Activated B cell treated with CpG ODN at 0.5 μM for 24 hours (primary cell): Measurements from ENCODE around the gene CSF1R. TPM values are rescaled to one million over a fixed set of nuclear protein-coding genes. Genes with fewer than 3 reads are reported as not detected.

ENCODE experiments used
- ATAC-seq: fragments of 200-7000 bp; cut with Tn5 transposase; one replicate; pipeline ENCODE4 v1.10.0; 2021; ENCODE audit warnings: low read depth, mild to moderate bottlenecking, moderate library complexity
- CTCF ChIA-PET: fragments of 350-600 bp; sonication (Branson Sonifier 250); formaldehyde crosslinking; loops from one replicate; lab custom pipeline; 2021; ENCODE audit warnings: antibody characterized with exemption; lab: Charles Lee
- POLR2A ChIA-PET: fragments of 350-600 bp; sonication (Branson Sonifier 250); formaldehyde crosslinking; loops from one replicate; lab custom pipeline; 2021; ENCODE audit warnings: antibody characterized with exemption; lab: Charles Lee
- DNase-seq: peaks from one replicate; pipeline ENCODE4 v3.0.0; 2022
- H3K27ac Mint-ChIP-seq: one replicate; pipeline ENCODE4 v1.8.0; 2020; ENCODE audit warnings: mixed read lengths
- H3K27me3 Mint-ChIP-seq: one replicate; pipeline ENCODE4 v1.8.0; 2021; ENCODE audit warnings: mixed read lengths
- H3K36me3 Mint-ChIP-seq: one replicate; pipeline ENCODE4 v1.8.0; 2021; ENCODE audit warnings: low read depth, mixed read lengths
- H3K4me1 Mint-ChIP-seq: one replicate; pipeline ENCODE4 v1.8.0; 2021; ENCODE audit warnings: mixed read lengths
- H3K4me3 Mint-ChIP-seq: one replicate; pipeline ENCODE4 v1.8.0; 2020; ENCODE audit warnings: mild to moderate bottlenecking, mixed read lengths
- H3K9me3 Mint-ChIP-seq: one replicate; pipeline ENCODE4 v1.8.0; 2020; ENCODE audit warnings: mixed read lengths
- CTCF ChIP-seq: fragments of 200-600 bp; IDR thresholded peaks from one replicate; pipeline ENCODE4 v1.8.0; 2022; ENCODE audit warnings: antibody characterized with exemption, mild to moderate bottlenecking
- intact Hi-C: fragments of 100-400 bp; cut with micrococcal nuclease; formaldehyde crosslinking; loops from one replicate; pipeline ENCODE4 v1.15.1; 2024
- total RNA-seq: library from RNA; stranded (reverse); gene quantifications from 2 replicates; pipeline ENCODE4 v1.2.3, GENCODE V29; 2022

CSF1R gene
- total RNA-seq, 1 donor from 2014 or later: 0.44 TPM

DNA sequence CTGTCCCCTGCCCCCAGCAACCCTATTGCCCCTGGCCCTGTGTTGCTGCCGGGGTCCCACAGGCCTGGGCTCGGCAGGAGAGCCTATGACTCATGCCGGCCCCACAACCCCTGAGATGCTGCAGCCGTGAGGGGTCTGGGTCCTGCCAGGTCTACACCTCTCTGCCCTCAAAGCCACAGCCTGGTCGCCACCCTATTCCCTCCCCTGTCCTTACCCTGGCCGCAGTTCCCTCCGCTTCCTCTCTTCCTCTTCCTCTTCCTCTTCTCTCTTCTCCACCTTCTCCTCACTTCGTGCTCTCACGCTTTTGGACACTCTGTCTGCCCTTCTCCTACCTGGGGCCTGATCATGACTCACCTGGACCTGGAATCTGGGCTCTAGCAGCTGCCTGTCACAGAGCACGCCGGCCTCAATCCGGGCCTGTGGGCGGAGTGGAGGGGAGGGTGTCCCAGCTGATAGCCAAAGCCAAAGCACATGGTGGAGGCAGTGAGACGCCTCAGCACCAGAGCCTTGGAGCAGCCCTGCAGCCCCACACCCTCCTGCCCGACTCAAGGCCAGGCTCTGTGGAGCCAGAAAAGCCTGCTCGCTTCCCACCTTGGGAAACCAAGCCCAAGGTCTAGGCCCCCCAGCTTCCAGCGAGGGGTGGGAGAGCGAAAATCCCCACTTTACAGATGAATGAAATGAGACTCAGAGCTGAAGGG, 26.8 kb upstream of the CSF1R start:
- Mint-ChIP-seq H3K9me3 (no peaks in the 10 kb centered on the region), H3K27ac (no peak overlapping the region), H3K4me1 (no peaks in the 10 kb centered on the region), H3K27me3 (peaks cover 4% of the 10 kb centered on the region), H3K4me3 (no peak overlapping the region), H3K36me3 (no peaks in the 10 kb centered on the region)
- intact Hi-C loops: no loop called here
- CTCF ChIA-PET: no interaction called here
- ATAC-seq (no peak), DNase-seq (no peak)
- POLR2A ChIA-PET: no interaction called here
- TF ChIP-seq CTCF: no peak

DNA sequence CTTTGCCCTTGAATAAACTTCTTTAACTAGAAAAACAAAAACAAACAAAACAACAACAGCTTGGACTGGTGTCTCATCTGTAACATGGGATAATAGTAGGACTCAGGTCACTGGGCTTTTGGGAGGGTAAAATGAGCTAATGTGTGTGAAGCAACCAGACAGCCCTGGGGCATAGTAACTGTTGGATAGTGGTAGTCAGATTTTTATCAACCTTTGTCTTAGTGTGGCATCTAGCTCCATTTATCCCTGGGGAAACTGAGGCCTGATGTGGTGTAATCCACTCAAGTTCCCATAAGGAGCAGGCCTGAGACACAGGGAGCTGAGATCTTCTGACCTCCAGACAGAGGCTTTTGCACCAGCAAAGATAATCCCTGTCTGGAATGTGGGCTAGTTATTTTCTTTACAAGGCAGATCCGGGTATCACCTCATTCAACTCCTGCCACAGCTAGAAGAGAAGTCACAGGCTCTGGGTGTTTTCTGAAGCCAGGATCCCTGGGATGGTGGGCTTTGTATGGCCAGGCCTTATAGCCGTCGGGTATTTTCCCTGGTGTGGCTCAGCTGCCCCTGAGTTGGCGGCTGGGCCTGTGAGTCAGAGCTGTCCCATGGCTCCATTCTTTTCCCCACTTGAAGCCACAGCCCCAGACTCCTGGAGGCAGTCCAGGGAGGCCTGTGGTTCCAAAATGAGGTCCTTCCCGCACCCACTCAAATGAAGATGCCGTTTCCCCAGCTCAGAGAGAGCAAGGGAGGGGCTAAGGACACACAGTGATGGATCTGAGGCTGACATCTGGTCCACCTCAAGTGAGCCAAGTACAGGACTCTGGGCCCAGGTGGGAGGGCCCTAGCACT, 26.1 kb upstream of the CSF1R start:
- intact Hi-C loops: no loop called here
- no peak overlapping the region for H3K27ac Mint-ChIP-seq

GRCh38 chr5:150111122-150111521, 24.8 kb upstream of the CSF1R start:
- Mint-ChIP-seq H3K4me1 (no peaks in the 10 kb centered on the region), H3K4me3 (no peak overlapping the region), H3K27me3 (peaks cover 4% of the 10 kb centered on the region), H3K36me3 (no peaks in the 10 kb centered on the region), H3K27ac (no peak overlapping the region), H3K9me3 (no peaks in the 10 kb centered on the region)
- CTCF ChIA-PET: no interaction called here
- TF ChIP-seq CTCF: no peak
- no peak for ATAC-seq
- DNase-seq: no peak
- POLR2A ChIA-PET: interaction anchor here (0.5 kb wide), 1 partner anchor 44 kb away, joined by 3 read pairs; no protein-coding TSS in a partner anchor
- intact Hi-C loops: no loop called here

More for the DNA sequence above, 26.1 kb upstream of the CSF1R start:
- DNase-seq (no peak), ATAC-seq (no peak)
- CTCF ChIA-PET: no interaction called here
- H3K4me3 Mint-ChIP-seq: no peak overlapping the region
- POLR2A ChIA-PET: no interaction called here
- no peak for TF ChIP-seq CTCF
- no peaks in the 10 kb centered on the region for H3K36me3 Mint-ChIP-seq
- H3K9me3 Mint-ChIP-seq: no peaks in the 10 kb centered on the region
- H3K27me3 Mint-ChIP-seq: peaks cover 4% of the 10 kb centered on the region
- H3K4me1 Mint-ChIP-seq: no peaks in the 10 kb centered on the region

GRCh38 chr5:150109921-150110320, 23.6 kb upstream of the CSF1R start:
- ATAC-seq (no peak), DNase-seq (no peak)
- POLR2A ChIA-PET: interaction anchor here (0.6 kb wide), 1 partner anchor 1311 kb away, joined by 5 read pairs; no protein-coding TSS in a partner anchor
- intact Hi-C loops: no loop called here
- peaks cover 4% of the 10 kb centered on the region for H3K27me3 Mint-ChIP-seq
- no peak for TF ChIP-seq CTCF
- H3K27ac Mint-ChIP-seq: no peak overlapping the region
- CTCF ChIA-PET: no interaction called here
- no peaks in the 10 kb centered on the region for H3K9me3 Mint-ChIP-seq
- no peak overlapping the region for H3K4me3 Mint-ChIP-seq
- no peaks in the 10 kb centered on the region for H3K36me3 Mint-ChIP-seq
- H3K4me1 Mint-ChIP-seq: no peaks in the 10 kb centered on the region
